ENCODE results near the gene USP32.

USP32 gene

GRCh38 chr17:60325730-60326524, 66.0 kb downstream of the USP32 start:
- H3K27me3 Mint-ChIP-seq (ENCODE audit: low read depth, poor library complexity), result peaks cover 2% of the 10 kb centered on the region
- H3K36me3 Mint-ChIP-seq (ENCODE audit: low read depth), result no peaks in the 10 kb centered on the region
- H3K27ac Mint-ChIP-seq, result no peak overlapping the region
- peaks cover 23% of the 10 kb centered on the region for H3K4me1 Mint-ChIP-seq
- no peaks in the 10 kb centered on the region for H3K9me3 Mint-ChIP-seq
- no peak for DNase-seq
- H3K4me3 Mint-ChIP-seq, result no peak overlapping the region
- TF ChIP-seq, protein P1, sequence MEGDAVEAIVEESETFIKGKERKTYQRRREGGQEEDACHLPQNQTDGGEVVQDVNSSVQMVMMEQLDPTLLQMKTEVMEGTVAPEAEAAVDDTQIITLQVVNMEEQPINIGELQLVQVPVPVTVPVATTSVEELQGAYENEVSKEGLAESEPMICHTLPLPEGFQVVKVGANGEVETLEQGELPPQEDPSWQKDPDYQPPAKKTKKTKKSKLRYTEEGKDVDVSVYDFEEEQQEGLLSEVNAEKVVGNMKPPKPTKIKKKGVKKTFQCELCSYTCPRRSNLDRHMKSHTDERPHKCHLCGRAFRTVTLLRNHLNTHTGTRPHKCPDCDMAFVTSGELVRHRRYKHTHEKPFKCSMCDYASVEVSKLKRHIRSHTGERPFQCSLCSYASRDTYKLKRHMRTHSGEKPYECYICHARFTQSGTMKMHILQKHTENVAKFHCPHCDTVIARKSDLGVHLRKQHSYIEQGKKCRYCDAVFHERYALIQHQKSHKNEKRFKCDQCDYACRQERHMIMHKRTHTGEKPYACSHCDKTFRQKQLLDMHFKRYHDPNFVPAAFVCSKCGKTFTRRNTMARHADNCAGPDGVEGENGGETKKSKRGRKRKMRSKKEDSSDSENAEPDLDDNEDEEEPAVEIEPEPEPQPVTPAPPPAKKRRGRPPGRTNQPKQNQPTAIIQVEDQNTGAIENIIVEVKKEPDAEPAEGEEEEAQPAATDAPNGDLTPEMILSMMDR (IDR thresholded peaks at IDR 0.05), result no peak

GRCh38 chr17:60323754-60324153, 68.2 kb downstream of the USP32 start:
- H3K4me3 Mint-ChIP-seq, result no peak overlapping the region
- H3K4me1 Mint-ChIP-seq, result peaks cover 21% of the 10 kb centered on the region
- DNase-seq, result no peak
- no peak overlapping the region for H3K27ac Mint-ChIP-seq
- TF ChIP-seq, protein P1 (IDR thresholded peaks at IDR 0.05), result no peak
- no peaks in the 10 kb centered on the region for H3K36me3 Mint-ChIP-seq (ENCODE audit: low read depth)
- H3K9me3 Mint-ChIP-seq, result no peaks in the 10 kb centered on the region
- peaks cover 2% of the 10 kb centered on the region for H3K27me3 Mint-ChIP-seq (ENCODE audit: low read depth, poor library complexity)

- Mint-ChIP-seq H3K27ac (no peak overlapping the region), H3K4me3 (no peak overlapping the region), H3K36me3 (ENCODE audit: low read depth) (peaks cover under 1% of the 10 kb centered on the region), H3K4me1 (peaks cover 5% of the 10 kb centered on the region), H3K9me3 (no peaks in the 10 kb centered on the region), H3K27me3 (ENCODE audit: low read depth, poor library complexity) (peaks cover 2% of the 10 kb centered on the region)
- TF ChIP-seq, protein P1 (IDR thresholded peaks at IDR 0.05), result no peak
- DNase-seq, result no peak
Observed at GRCh38 chr17:60322056-60322387, 69.9 kb downstream of the USP32 start.

DNA sequence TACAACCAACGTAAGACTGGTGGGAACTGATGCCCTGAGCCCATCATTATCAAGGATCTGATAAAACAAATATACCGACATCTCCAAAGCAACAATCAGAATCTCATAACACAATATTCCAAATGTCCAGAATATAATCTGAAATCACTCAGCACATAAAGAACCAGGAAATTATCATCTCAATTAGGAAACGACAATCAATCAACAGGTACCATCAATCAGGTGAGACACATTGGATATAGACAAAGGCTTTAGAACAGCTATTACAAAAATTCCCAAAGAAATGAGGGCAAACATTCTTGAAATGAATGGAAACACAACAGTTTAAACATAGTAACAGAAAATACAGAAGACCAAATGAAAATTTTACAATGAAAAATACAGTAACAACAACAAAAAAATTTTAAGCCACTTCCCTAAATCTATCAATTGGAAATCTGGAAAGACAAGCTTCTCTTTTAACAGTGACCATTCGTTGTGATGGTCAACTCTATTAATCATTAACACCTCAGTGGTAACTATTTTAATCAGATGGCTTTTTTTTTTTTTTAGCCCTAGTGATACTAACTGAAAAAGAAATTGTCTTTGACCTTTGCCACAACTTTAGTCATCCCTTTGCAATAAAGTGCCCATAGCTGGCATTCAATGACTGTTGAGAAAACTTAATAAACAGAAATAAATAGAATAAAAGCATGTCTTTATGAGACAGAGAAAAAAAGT, 70.4 kb downstream of the USP32 start:
- no peak overlapping the region for H3K4me3 Mint-ChIP-seq
- TF ChIP-seq, protein P1 (IDR thresholded peaks at IDR 0.05), result no peak
- H3K9me3 Mint-ChIP-seq, result no peaks in the 10 kb centered on the region
- H3K4me1 Mint-ChIP-seq, result peaks cover under 1% of the 10 kb centered on the region
- no peaks in the 10 kb centered on the region for H3K27me3 Mint-ChIP-seq (ENCODE audit: low read depth, poor library complexity)
- H3K27ac Mint-ChIP-seq, result no peak overlapping the region
- no peak for DNase-seq
- H3K36me3 Mint-ChIP-seq (ENCODE audit: low read depth), result peaks cover 5% of the 10 kb centered on the region

- no peaks in the 10 kb centered on the region for H3K4me1 Mint-ChIP-seq
- H3K9me3 Mint-ChIP-seq, result no peaks in the 10 kb centered on the region
- H3K4me3 Mint-ChIP-seq, result no peak overlapping the region
- H3K27me3 Mint-ChIP-seq (ENCODE audit: low read depth, poor library complexity), result no peaks in the 10 kb centered on the region
- DNase-seq, result no peak
- peak overlapping the region; percentile 54 for H3K27ac Mint-ChIP-seq
- TF ChIP-seq, protein P1 (IDR thresholded peaks at IDR 0.05), result no peak
- peaks cover 11% of the 10 kb centered on the region for H3K36me3 Mint-ChIP-seq (ENCODE audit: low read depth)
Observed at GRCh38 chr17:60318830-60319229, 73.1 kb downstream of the USP32 start.

Data from nephron progenitor cell (in vitro differentiated cells).